ENCODE measurements around the gene MNAT1. TPM values are rescaled to one million over a fixed set of nuclear protein-coding genes. Genes with fewer than 3 reads are reported as not detected.

The MNAT1 gene
- total and polyA plus RNA-seq, 2 experiments from 2014 or later, result 51.6 to 85.0 TPM

GRCh38 chr14:60686865-60687264, 47.7 kb upstream of the MNAT1 start:
- Mint-ChIP-seq H3K27me3 (ENCODE audit: insufficient read depth, low read depth, poor library complexity) (peaks cover 4% of the 10 kb centered on the region), H3K4me1 (peaks cover 4% of the 10 kb centered on the region; the same call in 2 of the 3 replicates), H3K27ac (no peak overlapping the region), H3K9me3 (no peaks in the 10 kb centered on the region; the same call in 2 of the 3 replicates), H3K4me3 (no peak overlapping the region), H3K36me3 (ENCODE audit: low read depth) (no peaks in the 10 kb centered on the region)
- H3K4me1 ChIP-seq (ENCODE audit: insufficient read depth), result no peaks in the 10 kb centered on the region
- H3K9me2 ChIP-seq (ENCODE audit: insufficient read depth), result no peaks in the 10 kb centered on the region
- no peak overlapping the region for H3K4me2 ChIP-seq
- TF ChIP-seq ZNF462 (CRISPR knock-in tag; IDR thresholded peaks at IDR 0.05) (no peak), NANOG (IDR thresholded peaks at IDR 0.05; ENCODE audit: borderline replicate concordance) (no peak), POLR2AphosphoS5 (IDR thresholded peaks at IDR 0.05; ENCODE audit: low read depth) (no peak), REST (IDR thresholded peaks at IDR 0.05; ENCODE audit: unreplicated experiment) (no peak), STAT1 (IDR thresholded peaks at IDR 0.05; ENCODE audit: unreplicated experiment) (no peak), EZH2phosphoT487 (IDR thresholded peaks at IDR 0.05; ENCODE audit: unreplicated experiment) (no peak), CREB1 (CRISPR knock-in tag; IDR thresholded peaks at IDR 0.05; ENCODE audit: low read depth) (no peak), EZH2 (IDR thresholded peaks at IDR 0.05; ENCODE audit: low read depth, unreplicated experiment) (no peak), CTCF (conservative IDR thresholded peaks at IDR 0.05; ENCODE audit: low read depth in 2 of 2) (no peak), ZNF331 (CRISPR knock-in tag; IDR thresholded peaks at IDR 0.05; ENCODE audit: low read depth) (no peak), ETS1 (IDR thresholded peaks at IDR 0.05) (no peak), ZNF114 (CRISPR knock-in tag; IDR thresholded peaks at IDR 0.05) (no peak), JUNB (IDR thresholded peaks at IDR 0.05; ENCODE audit: unreplicated experiment) (no peak)
- H3K27me3 ChIP-seq (ENCODE audit: insufficient read depth), result no peaks in the 10 kb centered on the region
- no peaks in the 10 kb centered on the region for H3K36me3 ChIP-seq (ENCODE audit: insufficient read depth)
- no peaks in the 10 kb centered on the region for H4K20me1 ChIP-seq (replicated peaks; ENCODE audit: insufficient read depth)
- no peak overlapping the region for H3K4me3 ChIP-seq
- DNase-seq (ENCODE audit: low spot score) (no peak), ATAC-seq (no peak)
- no peaks in the 10 kb centered on the region for H3K79me2 ChIP-seq (replicated peaks; ENCODE audit: insufficient read depth)
- H3F3A ChIP-seq (replicated peaks; ENCODE audit: low read depth), result no peaks in the 10 kb centered on the region
- H2AFZ ChIP-seq, result peak overlapping the region; percentile 95; the same call in 1 of the 2 replicates
- H3K27ac ChIP-seq (ENCODE audit: low read depth), result no peak overlapping the region
